K562 (cell line): ENCODE measurements around the gene DUS1L. TPM values are rescaled to one million over a fixed set of nuclear protein-coding genes. Genes with fewer than 3 reads are reported as not detected.

Source experiments
- ATAC-seq: fragments of 200-7000 bp; cut with Tn5 transposase; 3 replicates; pipeline ENCODE4 v1.9.1; 2020; ENCODE audit warnings: moderate library complexity
- BruUV-seq: library from RNA; stranded (reverse); fragments of 400-500 nt; replicated peaks from 2 replicates; lab custom pipeline; 2021; lab: Mats Ljungman, UMichigan
- CTCF ChIA-PET: fragments of 300-600 bp; formaldehyde crosslinking; extraction: SDS; loops from one replicate; lab custom pipeline; 2021; ENCODE audit warnings: low intra/inter-chr PET ratio; lab: Yijun Ruan, JAX
- POLR2A ChIA-PET: fragments of 300-600, 350-650 bp; sonication (Branson Sonifier 250); formaldehyde crosslinking; extraction: SDS; loops from one replicate; lab custom pipeline; 2021; ENCODE audit warnings: antibody characterized with exemption, inconsistent platforms; lab: Yijun Ruan, JAX
- DNase-seq, 4 experiments: peaks; one replicate each; pipeline versions ENCODE4 v3.0.0 to v3.0.0-alpha.2; 2011 to 2018; ENCODE audit warnings: low spot score in 3 of 4, mixed read lengths in 3 of 4; ENCODE audit errors: extremely low read depth in 1 of 4
- FAIRE-seq: peaks from 2 replicates; lab custom pipeline; 2011; peaks lifted over from hg19 to GRCh38; lab: Jason Lieb, UNC
- H2AFZ ChIP-seq: 2 replicates; pipeline ENCODE4 v1.6.0; 2011; ENCODE audit warnings: low read depth, low read length, control low read depth, inconsistent platforms
- H3K27ac ChIP-seq: fragments of 200-600 bp; 3 replicates; pipeline ENCODE4 v1.8.0; 2011; ENCODE audit warnings: low read depth, mild to moderate bottlenecking, control low read depth, inconsistent platforms, low read length, moderate library complexity, mixed read lengths; ENCODE audit errors: extremely low read depth
- H3K27me3 ChIP-seq, 2 experiments: fragments of 300-600 bp in 1 of 2; 2 replicates in 1 of 2; 3 replicates in 1 of 2; pipeline versions ENCODE4 v1.6.0 to v1.8.0; 2011; ENCODE audit warnings: inconsistent platforms in 2 of 2, low read length in 2 of 2, mild to moderate bottlenecking in 1 of 2, mixed read lengths in 1 of 2, moderate library complexity in 1 of 2; ENCODE audit not compliant: control insufficient read depth in 2 of 2, insufficient read depth in 2 of 2
- H3K36me3 ChIP-seq: fragments of 300-600 bp; 3 replicates; pipeline ENCODE4 v1.8.0; 2011; ENCODE audit warnings: mild to moderate bottlenecking, low read length, inconsistent platforms; ENCODE audit not compliant: control insufficient read depth, insufficient read depth
- H3K4me1 ChIP-seq, 2 experiments: fragments of 200-600 bp in 1 of 2; replicated peaks in 1 of 2; 2 replicates in 1 of 2; 3 replicates in 1 of 2; pipeline versions ENCODE4 v1.5.1 to v1.8.0; 2011; ENCODE audit warnings: inconsistent platforms in 2 of 2, low read length in 2 of 2, mild to moderate bottlenecking in 1 of 2, mixed read lengths in 1 of 2, moderate library complexity in 1 of 2; ENCODE audit not compliant: control insufficient read depth in 2 of 2, insufficient read depth in 2 of 2
- H3K4me2 ChIP-seq: 2 replicates; pipeline ENCODE4 v1.6.1; 2011; ENCODE audit warnings: low read length, control low read depth, inconsistent platforms, mixed read lengths; ENCODE audit not compliant: insufficient read depth
- H3K4me3 ChIP-seq: fragments of 200-600 bp; sonication (generic), shearing (Covaris generic); 2 replicates; pipeline ENCODE4 v1.5.1; 2016; ENCODE audit warnings: control low read depth, inconsistent platforms
- H3K79me2 ChIP-seq: fragments of 200-600 bp; 3 replicates; pipeline ENCODE4 v1.8.0; 2011; ENCODE audit warnings: low read length, inconsistent platforms; ENCODE audit not compliant: control insufficient read depth, insufficient read depth
- H3K9ac ChIP-seq, 2 experiments: 2 replicates each; pipeline versions ENCODE4 v1.6.0 to v1.6.1; 2011; ENCODE audit warnings: low read depth in 2 of 2, low read length in 2 of 2, control low read depth in 1 of 2, inconsistent platforms in 1 of 2, mild to moderate bottlenecking in 1 of 2, mixed read lengths in 1 of 2; ENCODE audit not compliant: insufficient read depth in 1 of 2
- H3K9me1 ChIP-seq: one replicate; pipeline ENCODE4 v1.6.0; 2011; ENCODE audit warnings: inconsistent platforms, mild to moderate bottlenecking, low read length, moderate library complexity; ENCODE audit not compliant: control insufficient read depth, insufficient read depth
- H3K9me3 ChIP-seq: replicated peaks from 2 replicates; pipeline ENCODE4 v1.5.1; 2011; ENCODE audit warnings: low read depth, low read length, inconsistent platforms; ENCODE audit not compliant: control insufficient read depth, insufficient read depth
- H4K20me1 ChIP-seq: replicated peaks from 2 replicates; pipeline ENCODE4 v1.6.1; 2011; ENCODE audit warnings: low read length, inconsistent platforms, mixed read lengths; ENCODE audit not compliant: control insufficient read depth, insufficient read depth
- EGR1 ChIP-seq: fragments of 450-650 bp; conservative IDR thresholded peaks from 2 replicates; pipeline ENCODE4 v1.6.1; 2017; ENCODE audit warnings: mild to moderate bottlenecking
- PCBP1 ChIP-seq: fragments of 200-400 bp; formaldehyde crosslinking; IDR thresholded peaks from 2 replicates; pipeline ENCODE4 v1.6.1; 2018; ENCODE audit warnings: mild to moderate bottlenecking, low read depth, low read length; ENCODE audit not compliant: poor library complexity, severe bottlenecking
- WGBS: fragments of 100-300 bp; shearing (Covaris generic); methylation state at CpG from one replicate; pipeline ENCODE4 v1.1.6; 2016; ENCODE audit warnings: low coverage, mixed read lengths; ENCODE audit not compliant: insufficient coverage; ENCODE audit errors: missing lambda C conversion rate; 5-methylcytosine and 5-hydroxymethylcytosine counted together
- in situ Hi-C: fragments of 300-500 bp; cut with MboI; formaldehyde crosslinking; loops from 4 replicates; pipeline ENCODE4 v1.15.0; 2018; ENCODE audit warnings: inconsistent platforms, mixed read lengths
- intact Hi-C: fragments of 100-400 bp; cut with micrococcal nuclease; formaldehyde crosslinking; loops from 2 replicates; pipeline ENCODE4 v1.14.2; 2022
- polyA plus RNA-seq, 8 experiments: library from polyadenylated mRNA; depleted of rRNA in 4 of 8; stranded (reverse) in 5 of 8; unstranded in 3 of 8; fragments of >200 nt; fragmentation: Nextera tagmentation in 2 of 8; fragmentation: Illumina TruSeq in 1 of 8; extraction: Ambion mirVana in 2 of 8; extraction: Trizol in 1 of 8; gene quantifications; 2 replicates each; pipeline versions ENCODE4 v1.2.1 to v1.2.3, GENCODE V29; 2011 to 2014; ENCODE audit warnings: inconsistent platforms in 1 of 8, missing spikeins in 1 of 8
- total RNA-seq, 7 experiments: library from RNA; depleted of rRNA in 6 of 7; stranded (reverse); fragments of >200 nt in 6 of 7; fragmentation: Illumina TruSeq in 2 of 7; extraction: Trizol in 2 of 7; gene quantifications; 2 replicates each; pipeline versions ENCODE4 v1.2.1 to v1.2.3, GENCODE V29; 2011 to 2021; ENCODE audit warnings: low replicate concordance in 1 of 7
- TF ChIP-seq, protein P1 (sequence below): fragments of 250-450 bp; sonication (Bioruptor Pico); IDR thresholded peaks from 2 replicates; pipeline ENCODE4 v1.5.0; 2020; ENCODE audit warnings: mild to moderate bottlenecking, borderline replicate concordance

The DUS1L gene
- total and polyA plus RNA-seq, 9 of the 15 experiments (the other 6 are each of a cell fraction or from before 2014, with no cell fraction given): 7.8 to 210 (median 83.9) TPM

DNA sequence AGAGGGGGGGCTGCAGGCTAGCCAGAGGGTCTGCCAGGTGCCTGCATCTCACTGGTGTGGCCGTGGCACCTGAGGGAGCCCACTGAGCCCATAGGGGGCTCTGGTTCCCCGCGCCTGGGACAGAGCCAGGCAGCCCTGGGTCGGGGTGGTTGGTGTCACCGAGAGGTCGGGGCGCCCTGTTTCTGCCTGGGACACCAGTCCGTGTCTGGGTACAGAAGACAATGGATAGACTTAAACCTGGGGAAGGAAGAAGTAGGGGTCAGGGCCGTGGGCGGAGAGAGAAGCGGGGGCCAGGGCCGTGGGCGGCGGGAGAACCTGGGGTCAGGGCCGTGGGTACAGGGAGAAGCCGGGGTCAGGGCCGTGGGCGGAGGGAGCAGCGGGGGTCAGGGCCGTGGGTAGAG, 17.0 kb downstream of the DUS1L start:
- POLR2A ChIA-PET: no interaction called here
- in situ Hi-C loops: no loop called here
- Histone ChIP-seq H3K27me3 (no peaks in the 10 kb centered on the region), H3K9me1 (peaks cover 2% of the 10 kb centered on the region), H3K4me2 (no peak overlapping the region), H3K79me2 (peaks cover 28% of the 10 kb centered on the region), H4K20me1 (0 out of 2 replicates have a peak, but pooled peaks cover 4% of the 10 kb centered on the region), H3K9ac (peak overlapping the region in 1 of 2 experiments; percentile 43; a peak in 1 of 4 replicates), H3K4me1 (peaks cover 6 to 72% of the 10 kb centered on the region in 2 experiments; a peak in 3 of 5 replicates), H3K4me3 (no peak overlapping the region), H3K27ac (no peak overlapping the region), H2AFZ (no peak overlapping the region), H3K9me3 (no peaks in the 10 kb centered on the region), H3K36me3 (peaks cover 44% of the 10 kb centered on the region; the same call in 2 of the 3 replicates)
- ATAC-seq (no peak), FAIRE-seq (no peak), DNase-seq (peak in 2 of 4 experiments; percentile 23 to 36)
- BruUV-seq: no TSS peak
- TF ChIP-seq EGR1 (peak; percentile 81), PCBP1 (peak; percentile 21)
- TF ChIP-seq, protein P1, sequence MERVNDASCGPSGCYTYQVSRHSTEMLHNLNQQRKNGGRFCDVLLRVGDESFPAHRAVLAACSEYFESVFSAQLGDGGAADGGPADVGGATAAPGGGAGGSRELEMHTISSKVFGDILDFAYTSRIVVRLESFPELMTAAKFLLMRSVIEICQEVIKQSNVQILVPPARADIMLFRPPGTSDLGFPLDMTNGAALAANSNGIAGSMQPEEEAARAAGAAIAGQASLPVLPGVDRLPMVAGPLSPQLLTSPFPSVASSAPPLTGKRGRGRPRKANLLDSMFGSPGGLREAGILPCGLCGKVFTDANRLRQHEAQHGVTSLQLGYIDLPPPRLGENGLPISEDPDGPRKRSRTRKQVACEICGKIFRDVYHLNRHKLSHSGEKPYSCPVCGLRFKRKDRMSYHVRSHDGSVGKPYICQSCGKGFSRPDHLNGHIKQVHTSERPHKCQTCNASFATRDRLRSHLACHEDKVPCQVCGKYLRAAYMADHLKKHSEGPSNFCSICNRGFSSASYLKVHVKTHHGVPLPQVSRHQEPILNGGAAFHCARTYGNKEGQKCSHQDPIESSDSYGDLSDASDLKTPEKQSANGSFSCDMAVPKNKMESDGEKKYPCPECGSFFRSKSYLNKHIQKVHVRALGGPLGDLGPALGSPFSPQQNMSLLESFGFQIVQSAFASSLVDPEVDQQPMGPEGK (CRISPR knock-in tag): no peak
- 91% methylated on average over 12 of the region's 20 CpGs for WGBS
- CTCF ChIA-PET: no interaction called here
- intact Hi-C loops: no loop called here
